Right hindlimb (tissue), 1 donor: ENCODE results near the gene WEE1.

ENCODE experiments used
- DNase-seq: peaks from one replicate; pipeline ENCODE4 v3.0.0-alpha.2; 2018

Gene WEE1

DNA sequence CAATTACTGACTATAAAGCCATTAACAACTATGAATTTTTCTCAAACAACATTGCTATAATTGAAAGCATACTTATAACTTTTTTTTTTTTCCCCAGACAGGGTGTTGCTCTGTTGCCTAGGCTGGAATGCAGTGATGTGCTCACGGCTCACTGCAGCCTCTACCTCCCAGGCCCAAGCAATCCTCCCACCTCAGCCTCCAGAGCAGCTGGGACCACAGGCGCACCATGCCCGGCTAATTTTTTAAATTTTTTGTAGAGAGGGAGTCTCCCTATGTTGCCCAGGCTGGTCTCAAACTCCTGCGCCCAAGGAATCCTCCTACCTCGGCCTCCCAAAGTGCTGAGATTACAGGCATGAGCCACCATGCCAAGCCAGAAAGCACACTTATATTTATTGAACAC lies 6.1 kb upstream of the WEE1 start:
- no peak for DNase-seq

DNA sequence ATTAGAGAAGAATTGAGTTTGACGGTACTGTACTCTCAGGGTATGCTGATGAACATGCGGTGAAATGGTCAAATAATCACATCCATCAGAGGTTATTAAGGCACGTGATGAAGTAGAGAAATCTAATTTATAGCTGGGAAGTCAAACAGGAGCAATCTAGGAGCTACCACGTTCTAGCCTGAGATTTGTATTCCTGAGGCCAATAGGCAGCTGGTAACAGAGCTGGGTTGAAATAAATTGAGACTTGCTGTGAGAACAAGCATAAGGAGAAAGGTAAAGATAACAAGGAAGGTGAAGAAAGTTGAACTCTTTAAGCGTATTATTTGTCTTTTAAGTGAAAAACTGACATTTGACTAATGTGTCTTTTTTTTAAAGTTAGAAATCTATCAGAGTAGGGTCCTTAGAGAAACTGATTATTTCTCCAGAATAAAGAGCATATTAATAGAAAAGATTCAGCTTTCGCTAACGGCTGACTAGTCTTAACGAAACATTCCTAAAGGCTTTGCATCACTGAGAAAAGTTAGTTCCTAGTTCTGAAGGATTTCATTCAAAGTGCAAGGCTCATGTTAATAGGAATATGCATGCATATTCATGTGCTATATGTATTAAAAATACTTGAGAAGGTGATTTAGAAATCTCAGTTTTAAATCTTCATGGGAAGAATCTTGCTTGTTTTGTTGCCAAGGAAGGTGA lies 5.2 kb upstream of the WEE1 start:
- DNase-seq: no peak

DNA sequence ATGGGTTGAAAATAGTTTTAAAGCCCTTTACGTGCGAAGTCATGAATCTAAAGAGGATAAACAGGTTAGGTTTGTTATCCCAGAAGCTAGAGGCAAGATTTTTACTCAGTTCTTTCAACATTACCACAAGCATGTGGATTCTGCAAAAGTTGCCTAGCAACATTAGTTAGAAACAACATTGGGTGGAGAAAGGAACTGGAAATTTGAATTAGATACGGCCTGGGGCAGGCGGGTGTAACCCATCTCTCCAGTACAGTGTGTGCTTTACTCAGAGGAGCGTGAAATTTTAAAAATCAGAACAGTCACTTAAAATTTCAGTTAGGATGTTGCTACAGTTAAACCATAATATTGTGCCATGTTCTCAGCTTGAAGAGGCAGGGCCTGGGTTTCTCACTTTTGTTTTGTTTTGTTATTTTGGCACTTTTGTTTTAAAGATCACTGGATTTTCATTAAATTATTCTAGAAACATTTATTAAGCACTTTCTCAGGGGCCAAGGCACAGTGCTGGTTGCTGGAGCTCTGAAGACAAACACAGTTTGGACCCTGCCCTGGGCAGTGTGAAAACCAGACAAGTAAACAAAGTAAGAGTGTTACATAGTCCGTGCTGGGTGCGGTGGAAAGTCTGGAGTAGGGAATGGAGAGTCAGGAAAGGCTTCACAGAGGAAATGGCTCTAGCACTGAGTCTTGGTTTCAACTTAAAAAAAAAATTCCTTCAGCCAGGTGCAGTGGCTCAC lies 4.4 kb upstream of the WEE1 start:
- DNase-seq: peak; percentile 80

DNA sequence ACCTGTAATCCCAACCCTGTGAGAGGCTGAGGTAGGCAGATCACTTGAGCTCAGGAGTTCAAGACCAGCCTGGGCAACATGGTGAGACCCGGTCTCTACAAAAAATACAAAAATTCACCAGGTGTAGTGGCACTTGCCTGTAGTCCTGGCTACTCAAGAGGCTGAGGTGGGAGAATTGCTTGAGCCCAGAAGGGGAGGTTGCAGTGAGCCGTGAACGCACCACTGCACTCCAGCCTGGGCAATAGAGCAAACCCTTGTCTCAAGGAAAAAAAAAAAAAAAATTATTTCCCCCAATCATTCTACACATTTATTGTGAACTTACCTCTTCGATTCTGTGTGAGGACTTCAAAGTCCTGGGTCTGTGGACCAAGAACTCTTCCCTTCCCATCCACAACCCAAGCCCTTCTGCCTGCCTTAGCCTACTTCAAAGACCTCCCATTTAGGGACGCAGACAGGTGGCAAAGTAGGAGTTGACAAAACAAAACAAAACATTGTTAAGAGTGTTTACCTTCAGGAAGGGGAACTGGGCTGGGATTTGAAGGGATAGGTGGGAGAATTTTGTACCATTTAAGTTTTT lies 3.8 kb upstream of the WEE1 start:
- DNase-seq: no peak

DNA sequence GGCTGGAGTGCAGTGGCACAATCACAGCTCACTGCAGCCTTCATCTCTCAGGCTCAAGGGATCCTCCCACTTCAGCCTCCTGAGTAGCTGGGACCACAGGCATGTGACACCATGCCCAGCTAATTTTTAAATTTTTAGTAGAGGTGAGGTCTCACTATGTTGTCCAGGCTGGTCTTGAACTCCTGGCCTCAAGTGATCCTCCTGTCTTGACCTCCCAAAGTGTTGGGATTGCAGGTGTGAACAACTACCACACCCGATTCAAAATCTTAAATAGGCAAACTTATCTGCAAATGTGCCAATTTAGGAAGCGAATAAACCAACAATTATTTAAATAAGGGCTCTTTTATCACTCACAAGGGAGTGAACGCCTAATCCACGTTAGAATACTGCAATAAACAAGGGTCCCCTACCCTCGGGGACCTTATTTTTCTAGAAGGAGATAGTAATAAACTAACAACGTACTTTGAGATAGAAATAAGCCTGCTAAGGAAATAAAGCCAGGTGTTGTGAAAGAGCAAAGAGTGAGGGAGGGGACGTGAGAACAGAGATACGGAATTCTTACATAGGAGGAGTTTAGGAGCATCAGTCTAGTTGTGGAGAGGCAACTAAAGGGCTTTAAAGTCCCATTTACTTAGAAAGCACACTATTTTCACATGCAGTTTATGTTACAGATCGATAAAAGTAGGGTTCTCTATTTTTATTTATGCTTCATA lies 3.0 kb upstream of the WEE1 start:
- no peak for DNase-seq

DNA sequence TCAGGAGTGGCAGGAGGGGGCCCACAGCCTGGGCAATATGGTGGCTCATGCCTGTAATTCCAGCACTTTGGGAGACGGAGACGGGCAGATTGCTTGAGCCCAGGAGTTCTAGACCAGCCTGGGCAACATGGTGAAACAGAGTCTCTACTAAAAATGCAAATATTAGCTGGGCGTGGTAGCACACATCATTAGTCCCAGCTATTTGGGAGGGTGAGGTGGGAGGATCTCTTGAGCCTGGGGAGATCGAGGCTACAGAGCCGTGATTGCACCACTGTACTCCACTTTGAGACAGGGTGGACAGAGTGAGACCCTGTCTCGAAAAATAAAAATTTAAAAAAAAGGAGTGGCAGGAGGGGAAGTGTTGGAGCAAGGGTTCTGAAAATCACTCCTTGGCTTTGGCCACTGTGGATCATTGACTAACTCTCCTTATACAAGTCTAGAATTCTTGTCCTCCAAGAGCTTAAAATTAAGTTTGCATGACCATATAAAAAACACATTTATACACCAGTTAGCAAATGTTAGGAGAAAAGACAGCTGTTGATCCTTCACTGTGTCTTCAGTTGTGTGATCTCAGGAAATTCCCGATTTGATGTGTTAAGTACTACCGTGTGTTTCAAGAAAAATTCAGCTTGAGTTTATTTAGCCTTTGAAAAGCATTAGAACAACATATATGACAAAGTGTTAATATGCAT lies 2.3 kb upstream of the WEE1 start:
- DNase-seq: no peak

DNA sequence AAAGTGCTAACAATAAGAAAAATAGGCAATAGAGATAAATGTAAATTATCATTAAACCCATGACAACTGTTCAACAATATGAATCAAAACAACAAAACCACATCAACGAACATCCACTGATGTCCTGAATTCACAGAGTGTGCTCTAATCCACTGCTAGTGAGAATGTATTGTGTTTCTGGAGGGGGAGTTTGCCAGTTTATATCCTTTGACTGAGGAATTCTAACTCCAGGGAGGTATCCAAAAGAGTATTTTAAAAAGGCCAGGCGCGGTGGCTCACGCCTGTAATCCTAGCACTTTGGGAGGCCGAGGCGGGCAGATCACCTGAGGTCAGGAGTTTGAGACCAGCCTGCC lies 1.7 kb upstream of the WEE1 start:
- DNase-seq: no peak

DNA sequence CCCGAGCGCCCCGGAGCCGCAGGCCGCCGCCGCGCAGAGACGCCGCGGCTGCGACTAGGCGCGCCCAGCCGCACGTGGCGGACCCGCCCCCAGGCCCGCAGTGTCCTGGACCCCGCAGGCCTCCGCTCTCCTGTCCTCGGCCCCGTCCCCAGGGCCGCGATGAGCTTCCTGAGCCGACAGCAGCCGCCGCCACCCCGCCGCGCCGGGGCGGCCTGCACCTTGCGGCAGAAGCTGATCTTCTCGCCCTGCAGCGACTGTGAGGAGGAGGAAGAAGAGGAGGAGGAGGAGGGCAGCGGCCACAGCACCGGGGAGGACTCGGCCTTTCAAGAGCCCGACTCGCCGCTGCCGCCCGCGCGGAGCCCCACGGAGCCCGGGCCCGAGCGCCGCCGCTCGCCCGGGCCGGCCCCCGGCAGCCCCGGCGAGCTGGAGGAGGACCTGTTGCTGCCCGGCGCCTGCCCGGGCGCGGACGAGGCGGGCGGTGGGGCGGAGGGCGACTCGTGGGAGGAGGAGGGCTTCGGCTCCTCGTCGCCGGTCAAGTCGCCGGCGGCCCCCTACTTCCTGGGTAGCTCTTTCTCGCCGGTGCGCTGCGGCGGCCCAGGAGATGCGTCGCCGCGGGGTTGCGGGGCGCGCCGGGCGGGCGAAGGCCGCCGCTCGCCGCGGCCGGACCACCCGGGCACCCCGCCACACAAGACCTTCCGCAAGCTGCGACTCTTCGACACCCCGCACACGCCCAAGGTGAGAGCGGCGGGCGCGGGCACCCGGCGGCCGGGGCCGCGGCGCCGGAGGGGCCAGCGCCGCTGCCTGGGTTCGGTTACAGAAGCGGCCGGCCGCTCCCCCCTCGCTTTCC lies 528 bp downstream of the WEE1 start:
- DNase-seq: no peak

DNA sequence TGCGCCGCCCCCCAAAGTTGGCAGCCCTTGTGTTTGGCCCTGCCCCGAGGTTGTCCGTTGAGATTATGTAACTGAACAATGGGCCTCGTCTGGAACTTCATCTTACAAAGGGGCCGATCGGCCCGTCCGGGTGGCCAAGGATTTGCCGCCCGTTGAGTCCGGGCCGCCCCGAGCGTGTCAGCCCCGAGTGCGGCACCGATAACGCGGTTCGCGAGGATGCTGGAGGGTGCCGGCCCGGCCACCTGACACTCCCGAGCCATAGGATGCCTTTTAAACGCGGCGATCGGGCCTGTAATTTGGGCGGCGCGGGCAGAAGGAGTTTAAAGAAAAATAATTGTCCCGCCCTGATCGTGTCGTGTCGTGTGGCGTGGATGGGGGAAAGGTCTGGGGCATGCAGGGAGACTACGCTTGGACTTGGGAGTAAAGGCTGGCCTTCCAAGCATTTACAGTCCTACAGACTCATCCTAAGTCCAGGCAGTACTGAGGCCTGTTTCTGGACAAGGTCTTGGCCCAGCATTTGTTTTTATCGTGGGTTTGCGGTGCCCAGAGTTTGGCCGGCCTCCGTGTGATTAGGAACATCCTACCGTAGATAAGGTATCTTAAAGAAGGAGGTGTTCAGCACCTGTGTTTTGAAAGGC lies 1.3 kb downstream of the WEE1 start:
- peak; percentile 59 for DNase-seq

DNA sequence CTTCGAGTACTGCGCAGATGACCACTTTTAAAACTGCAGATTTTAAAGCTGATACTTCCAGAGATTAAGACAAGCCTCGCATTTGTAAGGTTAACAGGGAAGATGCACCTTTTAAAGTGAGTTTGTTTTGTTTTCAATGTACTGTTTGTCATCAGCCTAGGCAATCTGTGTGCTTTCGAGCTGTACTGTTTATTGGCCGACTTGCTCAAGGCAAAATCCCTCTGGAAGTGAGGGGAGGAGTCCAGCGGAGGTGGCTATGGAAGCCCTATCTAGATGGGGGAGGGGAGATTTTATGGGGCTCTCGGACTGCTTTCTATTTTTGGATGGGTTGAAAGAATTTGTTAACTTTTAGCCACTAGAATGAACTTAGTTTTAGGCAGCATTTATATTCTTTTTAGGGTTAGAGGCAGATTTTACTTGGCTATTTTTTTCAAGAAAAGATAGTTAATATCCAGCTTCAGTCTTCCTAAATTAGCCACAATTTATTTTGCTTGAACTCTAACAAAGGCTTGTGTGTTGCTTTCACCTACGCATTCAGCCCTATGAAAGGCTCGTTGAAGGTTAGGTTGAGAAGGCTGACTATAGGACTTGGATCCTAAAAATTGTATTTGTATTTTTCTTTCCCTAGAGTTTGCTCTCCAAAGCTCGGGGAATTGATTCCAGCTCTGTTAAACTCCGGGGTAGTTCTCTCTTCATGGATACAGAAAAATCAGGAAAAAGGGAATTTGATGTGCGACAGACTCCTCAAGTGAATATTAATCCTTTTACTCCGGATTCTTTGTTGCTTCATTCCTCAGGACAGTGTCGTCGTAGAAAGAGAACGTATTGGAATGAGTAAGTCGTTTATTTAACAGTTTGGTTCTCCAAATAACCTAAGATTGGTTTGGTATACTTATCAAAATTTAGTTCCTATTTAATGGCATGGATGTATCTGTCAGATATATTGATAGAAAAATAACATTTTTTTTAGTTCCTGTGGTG lies 2.1 kb downstream of the WEE1 start:
- peak; percentile 78 for DNase-seq

DNA sequence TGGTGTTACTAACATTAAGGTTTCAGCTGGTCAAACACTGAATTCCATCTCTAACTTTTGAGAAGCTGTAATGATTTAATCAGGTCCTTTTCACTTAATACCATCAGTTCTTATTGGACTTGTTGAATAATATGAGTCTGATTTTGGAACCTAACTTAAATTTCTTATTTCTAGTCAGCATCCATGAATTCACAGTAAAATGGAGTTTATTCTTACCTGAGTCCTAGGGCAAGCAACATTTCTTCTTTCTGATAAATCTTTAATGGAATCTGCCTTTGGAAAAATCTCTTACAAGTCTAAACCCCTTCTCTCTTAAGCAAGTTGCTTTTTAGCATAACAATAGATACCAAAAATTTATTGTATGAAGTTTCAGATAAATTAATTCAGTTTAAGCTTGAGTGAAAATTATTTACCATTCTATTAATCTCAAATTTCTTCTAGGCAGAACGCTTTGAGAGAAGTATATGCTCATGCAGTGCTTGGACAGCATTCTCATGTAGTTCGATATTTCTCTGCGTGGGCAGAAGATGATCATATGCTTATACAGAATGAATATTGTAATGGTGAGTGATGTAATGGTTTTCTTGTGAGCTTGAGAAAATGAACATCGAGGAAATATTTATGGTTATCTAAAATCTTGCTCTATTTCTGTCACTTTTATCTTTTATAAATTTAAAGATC lies 3.4 kb downstream of the WEE1 start:
- DNase-seq: no peak

DNA sequence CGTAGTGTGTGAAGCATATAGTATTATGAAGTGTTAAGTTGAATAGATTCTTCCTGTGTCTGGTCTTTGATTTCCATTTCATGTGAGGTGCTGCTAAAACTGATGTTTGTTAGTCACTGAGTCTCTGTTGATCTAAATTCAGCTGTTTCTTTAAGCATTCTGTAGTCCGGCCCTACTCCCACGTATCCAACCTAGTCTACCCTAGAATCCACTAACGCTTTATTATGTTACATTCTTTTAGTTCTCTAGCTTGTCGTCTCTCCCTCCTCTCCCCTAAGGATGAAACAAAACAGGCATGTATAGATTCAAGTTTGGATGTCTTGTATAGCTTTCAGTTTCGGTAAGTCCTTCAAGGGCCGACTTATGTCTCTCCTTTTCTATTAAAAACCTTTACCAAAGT lies 4.1 kb downstream of the WEE1 start:
- no peak for DNase-seq

DNA sequence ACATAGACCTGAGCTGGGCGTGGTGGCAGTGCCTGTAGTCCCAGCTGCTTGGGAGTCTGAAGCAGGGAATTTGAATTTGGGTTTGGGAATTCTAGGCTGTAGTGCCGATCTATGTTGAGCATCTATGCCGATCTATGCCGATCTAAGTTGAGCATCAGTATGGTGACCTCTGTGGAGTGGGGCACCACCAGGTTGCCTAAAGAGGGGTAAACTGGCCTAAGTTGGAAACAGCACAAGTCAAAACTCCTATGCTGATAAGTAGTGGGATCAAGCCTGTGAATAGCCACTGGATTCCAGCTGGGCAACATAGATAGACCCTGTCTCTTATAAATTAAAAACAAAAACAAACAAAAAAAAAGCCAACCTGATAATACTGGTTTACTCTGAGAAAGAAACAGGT lies 7.4 kb downstream of the WEE1 start:
- no peak for DNase-seq

DNA sequence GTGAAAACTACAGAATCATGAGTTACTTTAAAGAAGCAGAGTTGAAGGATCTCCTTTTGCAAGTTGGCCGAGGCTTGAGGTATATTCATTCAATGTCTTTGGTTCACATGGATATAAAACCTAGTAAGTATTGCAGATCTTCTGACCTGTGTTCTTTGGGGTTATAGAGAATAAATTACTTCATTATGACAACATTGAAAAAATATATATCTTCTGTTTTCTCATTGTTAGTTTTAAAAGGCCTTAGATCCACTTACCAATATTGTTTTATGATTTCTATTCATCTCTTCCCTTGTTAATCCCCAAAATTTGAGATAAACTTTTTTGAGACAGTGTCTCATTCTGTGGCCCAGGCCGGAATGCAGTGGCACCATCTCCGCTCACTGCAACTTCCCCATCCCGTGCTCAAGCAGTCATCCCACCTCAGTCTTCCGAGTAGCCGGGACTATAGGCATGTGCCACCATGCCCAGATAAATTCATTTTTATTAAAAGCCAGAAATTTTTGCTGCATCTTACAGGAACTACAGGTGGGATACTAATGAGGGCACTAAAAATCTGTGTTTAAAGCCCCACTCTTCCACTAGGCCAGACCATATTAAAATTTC lies 8.2 kb downstream of the WEE1 start:
- DNase-seq: no peak

DNA sequence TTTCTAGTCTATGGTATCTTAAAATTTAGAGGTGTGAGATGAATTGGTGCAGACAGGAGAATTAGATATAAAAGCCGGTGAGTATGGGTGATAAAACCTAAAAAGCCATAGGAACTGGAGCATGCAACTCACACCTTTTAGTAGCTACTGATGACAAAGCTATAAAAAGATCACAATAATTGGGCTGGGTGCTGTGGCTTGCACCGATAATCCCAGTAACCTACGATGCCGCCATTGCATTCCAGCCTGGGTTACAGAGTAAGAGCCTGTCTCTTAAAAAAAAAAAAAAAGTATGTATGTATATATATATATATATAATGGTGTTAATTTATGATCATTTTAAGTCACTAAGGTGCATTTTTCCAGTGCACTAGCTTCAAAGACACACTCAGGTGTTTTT lies 17.2 kb downstream of the WEE1 start:
- DNase-seq: no peak

DNA sequence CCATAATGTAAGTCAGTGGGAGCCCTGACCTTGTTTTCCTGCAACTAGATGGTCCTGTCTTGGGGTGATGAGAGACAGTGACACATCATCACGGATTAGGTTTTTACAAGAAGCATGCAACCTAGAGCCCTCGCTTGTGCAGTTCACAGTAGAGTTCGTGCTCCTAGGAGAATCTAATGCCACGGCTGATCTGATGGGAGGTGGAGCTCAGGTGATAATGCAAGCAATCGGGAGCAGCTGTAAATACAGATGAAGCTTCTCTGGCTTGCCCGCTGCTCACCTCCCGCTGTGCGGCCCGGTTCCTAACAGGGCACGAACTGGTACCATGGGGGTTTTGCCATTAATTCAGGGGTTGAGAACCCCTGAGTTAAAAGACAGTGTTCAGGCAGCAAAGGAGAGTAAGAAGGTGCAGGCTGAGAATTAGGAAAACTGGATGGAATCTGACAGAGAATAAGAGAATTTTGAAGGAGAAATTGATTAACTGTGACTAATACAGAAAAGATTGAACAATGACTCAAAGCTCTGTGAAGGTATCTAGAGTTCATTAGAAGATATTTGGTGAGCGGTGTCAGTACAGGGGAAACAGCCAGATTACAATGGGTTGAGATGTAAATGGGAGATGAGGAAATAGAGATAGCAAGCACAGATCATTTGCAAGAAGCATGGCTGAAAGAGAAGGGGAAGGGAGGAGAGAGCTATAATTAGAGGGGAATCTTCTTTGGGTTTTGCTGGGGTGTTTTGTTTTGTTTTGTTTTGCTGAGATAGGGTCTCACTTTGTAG lies 21.0 kb downstream of the WEE1 start:
- DNase-seq: no peak

DNA sequence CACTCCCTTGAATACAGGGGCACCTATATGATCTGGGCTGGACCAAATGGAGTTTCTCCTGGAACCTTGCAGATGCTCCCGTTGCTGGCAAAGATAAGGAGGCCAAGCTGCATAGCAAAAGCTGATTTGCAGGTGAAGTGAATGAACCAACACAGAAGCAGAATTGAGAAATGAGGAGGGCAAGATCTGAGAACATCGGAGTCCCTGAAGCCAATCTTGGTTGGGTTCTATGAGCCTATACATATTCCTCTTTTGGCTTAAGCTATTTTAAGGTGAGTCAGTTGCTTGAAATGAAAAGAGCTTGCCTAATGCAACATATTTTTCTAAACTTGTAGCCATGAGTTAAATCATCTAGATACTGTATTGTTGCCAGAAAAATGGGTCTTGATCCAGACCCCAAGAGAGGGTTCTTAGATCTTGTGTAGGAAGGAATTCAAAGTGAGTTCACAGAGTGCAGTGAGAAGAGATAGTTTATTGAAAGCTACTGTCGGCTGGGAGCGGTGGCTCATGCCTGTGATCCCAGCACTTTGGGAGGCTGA lies 23.5 kb downstream of the WEE1 start:
- no peak for DNase-seq

DNA sequence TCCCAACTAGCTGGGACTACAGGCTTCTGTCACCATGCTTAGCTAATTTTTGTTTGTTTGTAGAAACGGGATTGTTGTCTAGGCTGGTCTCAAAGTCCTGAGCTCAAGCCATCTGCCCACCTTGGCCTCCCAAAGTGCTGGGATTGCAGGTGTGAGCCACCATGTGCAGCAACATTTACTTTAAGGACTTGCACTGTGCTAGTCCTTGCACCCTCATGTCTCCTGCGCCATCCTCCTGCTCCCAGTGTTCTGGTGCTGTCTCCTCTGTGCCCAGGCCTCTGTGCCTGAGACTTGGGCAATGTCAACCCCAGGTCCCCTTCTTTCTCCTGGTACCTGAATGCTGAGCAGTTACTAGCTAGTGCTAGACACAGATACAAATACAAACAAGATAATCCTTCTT lies 26.7 kb downstream of the WEE1 start:
- no peak for DNase-seq
